ENCODE data around the gene LUC7L3.
"Not testable (repeated sequence)": the region's sequence is repeated elsewhere in the genome, so short reads cannot be mapped to it uniquely, and the experiment has no call there.

Gene LUC7L3

DNA sequence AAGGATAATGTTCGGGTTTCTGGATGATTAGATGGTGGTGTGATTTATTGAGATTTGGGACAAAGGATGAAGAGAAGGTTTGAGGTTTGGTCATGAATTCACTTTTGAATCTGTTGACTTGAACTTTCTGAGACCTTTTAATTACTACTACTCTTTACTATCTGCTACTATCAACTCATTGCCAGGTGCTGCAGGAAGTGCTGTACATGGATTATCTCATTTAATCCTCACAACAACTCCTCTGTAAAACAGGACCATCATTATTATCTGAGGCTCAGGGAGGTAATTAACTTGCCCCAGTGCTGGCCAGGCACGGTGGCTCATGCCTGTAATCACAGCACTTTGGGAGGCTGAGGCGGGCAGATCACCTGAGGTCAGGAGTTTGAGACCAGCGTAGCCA is 8.8 kb upstream of the LUC7L3 start:
- DNase-seq = no peak

DNA sequence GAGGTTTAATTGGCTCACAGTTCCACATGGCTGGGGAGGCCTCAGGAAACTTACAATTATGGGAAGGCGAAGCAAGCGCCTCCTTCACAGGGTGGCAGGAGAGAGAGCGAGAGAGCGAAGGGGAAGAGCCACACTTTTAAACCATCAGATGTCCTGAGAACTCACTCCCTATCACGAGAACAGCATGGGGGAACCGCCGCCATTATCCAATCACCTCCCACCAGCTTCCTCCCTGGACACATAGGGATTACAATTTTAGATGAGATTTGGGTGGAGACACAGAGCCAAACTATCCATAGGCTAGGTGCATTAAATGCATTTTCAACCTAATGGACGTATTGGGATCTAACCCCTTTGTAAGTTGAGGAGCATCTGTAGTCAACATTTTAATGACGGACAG is 6.8 kb upstream of the LUC7L3 start:
- no peak for DNase-seq

DNA sequence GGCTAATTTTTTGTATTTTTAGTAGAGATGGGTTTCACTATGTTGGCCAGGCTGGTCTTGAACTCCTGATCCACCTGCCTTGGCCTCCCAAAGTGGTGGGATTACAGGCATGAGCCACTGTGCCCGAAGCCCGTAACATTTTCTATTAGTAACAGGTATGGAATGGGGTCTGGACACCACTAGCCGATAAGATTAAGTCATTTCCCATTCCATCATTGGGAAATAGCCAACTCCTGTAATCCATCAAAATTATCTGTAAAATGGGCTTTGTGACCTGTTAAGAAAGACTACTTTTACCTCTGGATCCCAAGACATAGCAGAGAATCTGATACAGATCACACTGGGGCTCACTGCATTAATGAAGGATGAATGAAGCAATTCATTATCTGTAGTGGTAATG is 3.9 kb upstream of the LUC7L3 start:
- no peak for DNase-seq

DNA sequence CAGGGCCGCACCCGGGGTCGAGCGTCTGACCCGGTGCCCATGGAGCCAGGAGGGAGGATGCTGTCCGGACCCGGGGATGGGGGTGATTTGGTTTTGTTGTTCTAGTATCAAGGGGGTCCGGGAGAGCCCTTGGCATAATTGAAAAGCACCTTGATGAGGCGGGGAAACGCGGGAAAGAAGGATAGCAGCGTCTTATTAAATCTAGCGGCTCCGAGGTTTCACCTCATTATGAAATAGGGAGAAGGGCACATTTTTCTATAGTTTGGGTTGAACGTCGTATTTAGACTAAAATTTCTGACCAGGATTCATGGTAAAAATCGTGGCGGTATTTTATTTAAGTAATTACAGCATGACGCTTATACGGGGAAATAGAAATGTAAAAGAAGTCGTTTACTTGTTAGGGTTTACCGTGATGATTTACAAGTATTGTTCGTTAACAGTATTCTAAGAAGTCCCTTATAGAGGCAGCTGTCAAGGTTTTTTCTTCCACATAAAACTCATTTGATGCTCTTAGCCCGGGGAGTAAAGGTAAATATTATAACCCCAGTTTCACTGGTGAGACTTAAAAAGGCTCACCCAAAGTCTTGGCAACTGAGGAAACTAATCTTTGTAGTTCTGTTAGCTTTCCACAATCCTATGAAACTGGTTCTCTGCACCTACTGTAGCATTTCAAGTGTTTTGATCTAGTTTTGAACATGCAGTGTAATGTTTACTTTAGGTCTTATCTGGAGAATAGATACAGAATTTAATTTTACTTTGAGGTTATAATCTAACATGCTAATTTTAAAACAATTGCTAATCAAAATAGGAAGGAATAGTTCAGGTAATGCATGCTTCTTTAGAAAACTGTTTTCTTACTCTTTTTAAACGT is 756 bp downstream of the LUC7L3 start:
- DNase-seq = no peak

DNA sequence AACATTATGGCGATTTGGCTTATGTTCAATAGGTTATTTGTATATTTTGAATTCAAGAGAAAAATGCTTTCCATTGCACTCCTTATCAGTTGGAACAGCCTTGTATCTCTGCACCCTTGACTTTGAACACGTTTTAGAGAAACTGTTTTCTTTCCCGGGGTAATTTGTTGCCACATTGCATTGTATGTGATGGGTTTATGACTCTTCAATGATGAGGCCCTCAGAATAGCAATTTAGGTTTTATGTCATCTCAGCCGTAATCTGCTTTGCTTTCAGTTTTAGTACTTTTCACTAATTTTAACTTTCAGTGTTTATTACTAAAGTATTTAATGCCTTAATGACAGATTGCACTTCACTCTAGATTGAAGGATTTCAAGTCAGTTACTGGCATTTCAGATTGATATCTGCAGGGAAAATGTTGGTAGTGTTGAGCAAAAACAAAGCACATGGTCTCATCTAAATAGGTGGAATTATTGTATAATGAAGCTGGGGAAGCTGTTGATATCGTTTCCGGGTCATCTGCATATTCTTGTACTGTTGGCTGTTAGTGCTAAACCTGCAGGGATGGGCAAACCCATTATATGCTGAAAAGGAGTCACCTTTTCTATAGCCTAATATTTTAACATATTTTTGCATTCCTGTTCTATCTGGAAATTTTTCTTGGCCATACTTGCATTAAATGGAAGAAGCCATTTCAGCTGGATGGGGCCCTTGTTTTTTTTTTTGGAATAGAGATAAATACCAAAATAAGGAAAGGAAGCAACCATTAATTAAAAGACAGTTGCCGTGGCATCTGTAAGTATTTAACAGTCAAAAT is 2.0 kb downstream of the LUC7L3 start:
- no peak for DNase-seq

DNA sequence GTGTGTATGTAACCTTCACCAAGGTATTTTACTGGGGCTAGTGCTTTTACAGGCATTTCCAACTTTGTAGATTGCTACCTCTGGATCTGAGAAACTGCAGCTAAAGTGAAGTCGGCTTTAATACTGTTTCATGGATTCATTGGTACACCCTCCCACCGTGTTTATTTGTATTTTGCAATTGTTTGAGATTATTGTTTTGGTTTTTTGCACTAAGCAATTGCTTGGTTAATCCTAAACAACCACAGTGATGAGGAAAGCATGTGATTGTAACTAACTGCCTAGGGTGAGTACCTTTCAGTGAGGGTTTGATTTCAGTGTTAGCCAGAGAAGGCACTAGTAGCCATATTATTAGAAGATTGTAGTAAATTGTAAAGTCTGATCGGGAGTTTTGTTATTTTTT is 3.3 kb downstream of the LUC7L3 start:
- no peak for DNase-seq

DNA sequence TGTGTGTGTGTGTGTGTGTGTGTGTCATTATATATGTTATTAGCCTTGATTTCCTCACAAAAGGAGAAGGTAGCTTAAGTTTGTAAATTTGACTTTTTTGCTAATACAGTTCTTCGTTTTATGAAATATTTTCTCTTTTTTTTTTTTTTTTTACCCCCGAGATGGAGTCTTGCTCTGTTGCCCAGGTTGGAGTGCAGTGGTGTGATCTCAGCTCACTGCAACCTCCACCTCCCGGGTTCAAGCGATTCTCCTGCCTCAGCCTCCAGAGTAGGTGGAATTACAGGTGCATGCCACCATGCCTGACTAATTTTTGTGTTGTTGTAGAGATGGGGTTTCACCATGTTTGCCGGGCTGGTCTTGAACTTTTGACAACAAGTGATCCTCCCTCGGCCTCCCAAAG is 5.2 kb downstream of the LUC7L3 start:
- not testable (repeated sequence) for DNase-seq

DNA sequence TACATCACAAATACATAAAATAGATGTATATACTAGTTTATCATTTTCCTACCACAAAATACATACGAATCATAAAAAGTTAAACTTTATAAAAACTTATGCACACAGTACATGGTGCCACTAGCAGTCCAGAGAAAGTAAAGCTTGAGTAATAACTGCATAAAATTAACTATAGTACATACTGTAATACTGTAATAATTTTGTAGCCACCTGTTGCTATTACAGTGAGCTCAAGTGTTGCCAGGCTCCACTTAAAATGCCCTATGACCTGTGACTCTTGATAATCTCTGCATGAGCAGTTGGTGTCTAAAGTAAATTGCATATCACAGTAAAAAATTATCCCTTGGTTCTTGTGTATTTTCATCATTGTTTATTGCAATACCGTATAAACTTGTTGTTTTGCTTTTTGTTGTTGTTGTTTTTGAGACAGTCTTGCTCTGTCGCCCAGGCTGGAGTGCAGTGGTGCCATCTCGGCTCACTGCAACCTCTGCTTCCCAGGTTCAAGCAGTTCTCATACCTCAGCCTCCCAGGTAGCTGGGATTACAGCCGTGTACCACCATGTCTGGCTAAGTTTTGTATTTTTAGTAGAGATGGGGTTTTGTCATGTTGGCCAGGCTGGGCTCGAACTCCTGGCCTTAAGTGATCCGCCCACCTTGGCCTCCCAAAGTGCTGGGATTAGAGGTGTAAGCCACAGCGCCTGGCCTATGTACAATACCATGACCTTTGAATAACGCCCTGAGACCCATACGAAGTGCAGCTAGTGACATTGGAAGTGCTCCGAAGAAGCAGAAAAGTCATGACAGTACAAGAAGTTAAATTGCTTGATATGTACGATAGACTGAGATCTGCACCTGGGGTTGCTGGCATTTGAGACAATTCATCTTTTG is 6.6 kb downstream of the LUC7L3 start:
- no peak for DNase-seq

DNA sequence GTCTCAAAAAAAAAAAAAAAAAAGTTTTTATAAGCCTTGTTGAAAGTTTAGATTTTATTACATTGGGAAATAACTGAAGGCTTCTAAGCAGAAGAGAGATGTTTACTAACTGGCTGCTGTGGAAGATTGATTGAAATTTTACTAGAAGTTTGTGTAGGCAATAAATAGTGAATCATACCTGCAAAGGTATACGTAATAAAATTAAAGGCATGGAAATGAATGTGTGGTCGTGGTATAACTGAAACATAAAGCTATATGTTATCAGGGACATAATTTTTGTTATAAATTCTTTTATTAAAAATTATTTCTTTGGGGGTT is 8.7 kb downstream of the LUC7L3 start:
- DNase-seq = no peak

DNA sequence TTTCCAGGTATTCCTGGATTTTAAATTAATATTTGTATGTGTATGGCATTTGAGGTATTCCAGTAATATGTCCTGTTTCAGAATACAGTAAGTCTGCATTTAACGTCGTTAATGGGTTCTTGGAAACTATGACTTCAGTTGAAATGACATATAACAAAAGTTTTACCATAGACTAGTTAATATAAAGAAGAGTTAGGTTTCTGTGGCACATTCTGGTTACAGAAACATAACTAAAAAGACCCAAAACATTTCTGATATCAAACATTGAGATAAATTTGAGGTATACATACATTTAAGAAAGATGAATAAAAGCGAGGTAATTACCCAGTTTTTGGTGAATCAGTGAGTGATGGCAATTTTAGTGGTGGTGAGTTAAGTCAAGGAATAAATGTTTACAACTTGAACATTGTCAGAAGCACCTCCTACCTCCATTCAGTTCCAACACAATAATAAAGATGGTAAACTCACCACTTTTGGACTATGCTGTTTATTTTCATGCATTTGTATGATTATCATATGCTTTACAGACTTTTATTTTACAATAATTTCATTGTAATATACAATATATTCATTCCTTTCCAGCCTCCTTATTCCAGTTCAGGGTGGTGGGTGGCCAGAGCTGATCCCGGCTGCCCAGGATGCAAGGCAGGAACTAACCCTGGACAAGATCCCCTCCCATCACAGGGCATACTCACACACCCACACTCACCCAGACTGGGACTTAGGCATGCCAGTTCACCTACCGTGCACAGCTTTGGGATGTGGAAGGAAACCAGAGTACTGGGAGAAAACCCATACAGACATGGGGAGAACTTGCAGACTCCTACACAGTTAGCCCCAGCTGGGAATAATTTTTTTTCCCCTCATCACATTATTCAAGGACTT is 9.7 kb downstream of the LUC7L3 start:
- no peak for DNase-seq

DNA sequence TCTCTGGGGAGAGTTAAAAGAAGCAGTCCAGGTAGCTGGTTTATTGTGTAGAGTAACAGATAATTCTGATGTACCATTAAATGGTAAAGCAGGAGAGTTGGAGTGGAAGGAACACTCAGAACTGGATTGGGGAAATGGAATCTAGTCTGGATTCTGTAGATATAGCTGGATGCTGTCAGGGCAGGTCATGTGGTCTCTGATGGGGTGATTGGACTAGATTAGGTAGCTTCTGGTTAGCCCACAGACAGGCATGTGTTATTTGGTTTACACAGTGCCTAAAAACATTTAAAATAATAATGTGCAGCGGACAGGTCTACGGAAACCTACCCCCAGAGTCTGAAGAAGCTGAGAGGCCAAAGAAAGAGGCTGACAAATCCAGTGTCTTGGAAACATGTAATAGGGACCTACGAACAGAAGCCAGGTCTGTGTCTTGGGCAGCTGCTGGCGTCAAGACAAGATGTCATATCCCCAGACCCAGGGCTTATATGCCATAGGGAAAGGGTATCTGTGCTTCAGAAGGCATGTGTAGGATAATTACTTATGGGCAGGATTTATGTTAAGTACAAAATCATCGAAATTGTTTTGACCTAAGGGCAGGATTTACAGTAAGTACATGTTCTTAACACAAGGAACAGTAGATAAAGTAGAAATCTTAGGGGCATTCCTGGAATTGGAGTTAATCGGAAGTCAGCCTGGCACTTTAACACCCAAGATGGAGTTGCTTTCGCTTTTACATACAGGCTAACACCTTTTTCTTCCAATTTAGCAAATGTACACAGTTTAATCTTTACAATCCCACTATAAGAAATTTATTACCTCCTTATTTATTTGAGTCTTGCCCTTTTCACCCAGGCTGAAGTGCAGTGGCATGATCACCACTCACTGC is 12.4 kb downstream of the LUC7L3 start:
- DNase-seq = no peak

DNA sequence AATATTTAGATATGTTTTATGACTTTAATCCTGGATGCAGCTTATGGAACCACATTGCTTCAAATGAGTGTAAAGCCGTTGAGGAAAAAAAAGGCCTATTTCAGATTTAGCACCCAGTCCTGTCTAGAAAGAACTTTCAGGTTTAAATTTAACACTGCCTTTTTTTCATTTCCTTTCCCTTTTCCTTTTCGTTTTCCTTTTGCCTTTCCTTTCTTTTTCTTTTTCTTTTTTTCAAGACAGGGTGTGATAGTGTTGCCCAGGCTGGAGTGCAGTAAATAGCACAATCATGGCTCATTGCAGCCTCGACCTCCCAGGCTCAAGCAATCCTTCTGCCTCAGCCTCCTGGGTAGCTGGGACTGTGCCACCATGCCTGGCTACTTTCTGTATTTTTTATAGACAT is 15.9 kb downstream of the LUC7L3 start:
- no peak for DNase-seq

DNA sequence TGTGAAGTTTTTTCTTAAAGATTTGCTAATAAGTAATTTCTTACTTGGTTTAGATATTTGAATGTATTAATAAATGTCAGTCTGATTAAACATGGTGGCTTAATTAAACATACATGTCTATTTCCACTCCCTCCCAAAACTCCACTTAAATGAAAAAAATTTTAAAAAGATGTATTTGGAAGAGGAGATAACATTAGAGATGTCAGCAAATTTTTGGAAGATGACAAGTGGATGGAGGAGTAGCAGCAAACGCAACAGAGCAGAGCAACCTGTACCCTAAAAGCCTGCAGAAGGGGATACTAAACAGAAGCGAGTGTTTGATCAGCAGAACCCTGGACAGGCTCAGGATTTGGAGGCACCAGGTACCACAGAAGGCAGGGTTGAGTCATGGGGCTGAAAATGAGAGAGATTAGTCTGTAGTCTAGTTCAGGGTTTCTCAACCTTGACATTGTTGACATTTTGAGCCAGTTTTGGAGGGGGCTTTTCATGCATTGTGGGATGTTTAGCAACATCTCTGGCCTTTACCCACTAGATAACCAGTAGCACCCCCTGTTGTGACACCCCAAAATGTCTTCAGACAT is 17.8 kb downstream of the LUC7L3 start:
- DNase-seq = no peak

DNA sequence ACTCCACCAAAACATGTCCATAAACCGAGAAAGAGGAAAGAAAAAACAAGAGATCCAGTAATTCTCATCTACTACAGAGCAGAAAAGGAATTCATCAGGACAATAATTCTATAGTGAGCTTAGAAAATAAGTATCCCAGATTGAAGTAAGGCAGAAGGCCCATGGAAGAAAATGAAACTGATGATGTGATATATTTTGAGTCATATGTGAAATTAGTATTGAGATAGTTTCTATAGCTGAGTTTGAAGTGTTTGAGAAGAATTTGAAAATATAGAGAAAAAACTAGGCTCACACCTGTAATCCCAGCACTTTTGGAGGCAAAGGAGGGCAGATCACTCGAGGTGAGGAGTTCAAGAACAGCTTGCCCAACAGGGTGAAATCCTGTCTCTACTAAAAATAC is 19.7 kb downstream of the LUC7L3 start:
- DNase-seq = no peak

DNA sequence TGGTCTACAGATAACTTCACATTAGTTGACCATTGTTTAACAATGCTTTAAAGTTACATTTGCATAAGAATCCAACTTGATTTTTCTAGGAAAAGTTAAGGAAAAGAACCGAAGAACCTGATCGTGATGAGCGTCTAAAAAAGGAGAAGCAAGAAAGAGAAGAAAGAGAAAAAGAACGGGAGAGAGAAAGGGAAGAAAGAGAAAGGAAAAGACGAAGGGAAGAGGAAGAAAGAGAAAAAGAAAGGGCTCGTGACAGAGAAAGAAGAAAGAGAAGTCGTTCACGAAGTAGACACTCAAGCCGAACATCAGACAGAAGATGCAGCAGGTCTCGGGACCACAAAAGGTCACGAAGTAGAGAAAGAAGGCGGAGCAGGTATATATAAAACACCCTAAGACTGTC is 26.2 kb downstream of the LUC7L3 start:
- DNase-seq = no peak

DNA sequence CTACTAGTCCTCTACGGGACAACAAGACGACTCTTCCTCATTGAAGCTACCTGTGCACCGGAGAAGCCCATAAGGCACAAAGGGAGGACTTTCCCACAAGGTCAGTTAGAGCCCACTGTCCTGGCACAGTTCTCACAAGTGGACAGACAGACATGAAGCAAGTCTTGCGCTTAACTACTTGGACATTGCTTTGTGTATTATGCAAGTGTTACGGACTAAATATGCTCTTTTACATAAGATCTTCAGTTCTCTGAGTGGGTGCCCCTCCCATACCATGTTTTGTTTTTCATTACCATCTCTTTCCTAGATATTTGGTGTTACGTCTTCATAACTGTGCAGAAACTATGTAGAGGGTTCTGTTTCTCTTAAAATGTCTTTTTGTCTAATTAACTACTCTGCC is 29.8 kb downstream of the LUC7L3 start:
- DNase-seq = no peak

DNA sequence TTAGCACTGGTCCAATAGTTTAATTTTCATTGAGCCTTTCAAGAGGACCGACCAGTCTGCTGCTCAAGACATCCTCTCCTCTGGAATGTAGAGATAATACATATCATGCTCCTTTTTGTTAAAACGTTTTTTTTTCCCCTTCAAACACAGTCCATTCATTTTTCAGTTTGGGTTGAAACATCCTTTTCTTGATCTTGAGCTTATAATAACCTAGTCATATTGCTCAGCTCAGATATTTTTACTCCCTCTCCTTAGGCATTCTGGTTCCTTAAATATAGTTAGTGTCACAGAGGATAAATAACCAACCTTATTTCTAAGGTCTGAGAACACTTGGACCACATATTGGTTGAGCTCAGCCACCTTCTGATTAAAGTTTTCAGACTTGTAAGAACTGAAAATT is 35.1 kb downstream of the LUC7L3 start:
- no peak for DNase-seq

DNA sequence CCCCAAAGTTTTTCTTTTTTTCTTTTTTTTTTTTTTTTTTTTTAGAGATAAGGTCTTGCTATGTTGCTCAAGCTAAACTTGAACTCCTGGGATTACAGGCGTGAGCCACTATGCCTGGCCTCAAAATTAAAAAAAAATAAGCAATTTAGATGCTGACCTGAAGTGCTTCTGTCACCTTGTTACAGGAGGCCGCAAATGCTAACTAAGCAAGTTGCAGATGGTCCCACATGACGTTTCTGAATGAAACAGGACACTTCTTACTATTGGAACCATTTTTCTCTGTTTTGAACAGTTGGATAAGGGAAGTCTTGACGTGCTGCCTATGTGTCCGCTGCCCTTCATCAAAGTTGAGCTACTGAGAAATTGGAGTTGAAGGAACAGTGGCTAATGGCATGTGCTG is 39.1 kb downstream of the LUC7L3 start:
- no peak for DNase-seq

DNA sequence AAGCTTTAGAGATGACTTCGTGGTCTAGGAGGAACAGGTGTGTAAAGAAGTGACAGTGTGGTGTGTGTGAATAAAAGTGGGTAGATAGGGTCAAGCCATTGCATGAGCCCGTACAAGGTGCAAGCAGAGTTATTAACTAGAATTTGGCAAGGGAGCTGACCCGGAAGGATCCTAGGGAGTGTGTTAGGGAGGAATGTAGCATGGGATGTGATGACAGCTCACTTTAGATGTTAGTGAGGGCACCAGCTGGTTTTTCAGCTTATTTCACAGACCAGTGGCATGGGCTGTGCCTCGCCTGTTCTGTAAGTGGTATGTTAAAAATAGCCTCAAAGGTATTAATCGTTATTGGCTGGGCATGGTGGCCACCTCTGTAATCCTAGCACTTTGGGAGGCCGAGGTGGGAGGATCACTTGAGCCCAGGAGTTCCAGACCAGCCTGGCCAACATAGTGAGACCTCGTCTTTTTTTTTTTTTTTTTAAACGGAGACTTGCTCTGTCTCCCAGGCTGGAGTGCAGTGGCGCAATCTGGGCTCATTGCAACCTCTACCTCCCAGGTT is 39.7 kb downstream of the LUC7L3 start:
- no peak for DNase-seq

DNA sequence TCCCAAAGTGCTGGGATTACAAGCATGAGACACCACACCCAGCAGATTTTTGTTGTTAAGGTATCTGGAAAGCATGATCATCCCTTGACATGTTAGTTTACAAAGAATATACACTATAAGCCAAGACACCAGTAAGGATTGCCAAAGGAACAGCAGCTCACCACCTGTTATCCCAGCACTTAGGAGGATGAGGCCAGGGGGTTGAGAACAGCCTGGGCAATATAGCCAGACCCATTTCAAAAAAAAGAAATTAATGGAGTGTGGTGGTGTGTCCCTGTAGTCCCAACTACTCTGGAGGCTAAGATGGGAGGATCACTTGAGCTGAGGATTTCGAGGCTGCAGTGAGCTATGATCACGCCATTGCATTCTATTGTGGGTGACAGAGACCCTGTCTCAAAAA is 42.8 kb downstream of the LUC7L3 start:
- no peak for DNase-seq

Data from fibroblast of skin of right quadriceps (primary cell).